Stimulated activated CD8-positive, alpha-beta memory T cell treated with anti-CD3 and anti-CD28 coated beads, Interleukin-15, amount 100 ng/mL, for 4 hours (primary cell): Measurements from ENCODE around the gene RILP.
A peak's percentile ranks its signal among the peaks of the same experiment; 100 is the strongest.
"Not testable (repeated sequence)": the region's sequence is repeated elsewhere in the genome, so short reads cannot be mapped to it uniquely, and the experiment has no call there.

Source experiments
- DNase-seq, 2 donors: peaks; one replicate each; pipeline ENCODE4 v3.0.0-alpha.2; 2020; ENCODE audit warnings: low read depth in 2 of 2

RILP gene

GRCh38 chr17:1649844-1650501 is at the start of gene RILP:
RILP (minus strand) TSS chr17:1649866; CDS start chr17:1649804, 62 bp downstream.
- no peak for DNase-seq

GRCh38 chr17:1697681-1698080 is 48.0 kb upstream of the RILP start:
- no peak for DNase-seq

GRCh38 chr17:1695365-1695764 is 45.7 kb upstream of the RILP start:
- no peak for DNase-seq

- DNase-seq = no peak
These were observed 43.7 kb upstream of the RILP start for GRCh38 chr17:1693339-1693738.

- DNase-seq = no peak
These were observed 41.0 kb upstream of the RILP start for GRCh38 chr17:1690544-1691221.

- not testable (repeated sequence) for DNase-seq
These were observed 38.7 kb upstream of the RILP start for GRCh38 chr17:1688405-1688804.

- no peak for DNase-seq
These were observed 36.4 kb upstream of the RILP start for GRCh38 chr17:1686086-1686485.

GRCh38 chr17:1684378-1685189 is 34.9 kb upstream of the RILP start, which contains the start of gene PRPF8:
PRPF8 (minus strand) TSS chr17:1684867; CDS start chr17:1684571, 296 bp downstream.
- peak; percentile 94 to 96 for DNase-seq

GRCh38 chr17:1683459-1683858 is 33.8 kb upstream of the RILP start:
- no peak for DNase-seq

- no peak for DNase-seq
These were observed 26.7 kb upstream of the RILP start for GRCh38 chr17:1676401-1676800.

GRCh38 chr17:1673041-1673785 is 23.5 kb upstream of the RILP start:
- DNase-seq = no peak

GRCh38 chr17:1663934-1664333 is 14.3 kb upstream of the RILP start:
- not testable (repeated sequence) for DNase-seq

- DNase-seq = no peak
These were observed 11.4 kb upstream of the RILP start for GRCh38 chr17:1661045-1661444.

GRCh38 chr17:1658100-1658499 is 8.4 kb upstream of the RILP start:
- no peak for DNase-seq

- DNase-seq = no peak
These were observed 4.1 kb upstream of the RILP start for GRCh38 chr17:1653735-1654134.

- DNase-seq = not testable (repeated sequence)
These were observed 3.1 kb upstream of the RILP start for GRCh38 chr17:1652794-1653193.

GRCh38 chr17:1651559-1651844 is 1.8 kb upstream of the RILP start:
- no peak for DNase-seq

- no peak for DNase-seq
These were observed 1.3 kb upstream of the RILP start for GRCh38 chr17:1650731-1651558.

- peak; percentile 82 to 84 for DNase-seq
These were observed 463 bp downstream of the RILP start for GRCh38 chr17:1648963-1649843.
